ENCODE measurements around the gene HDAC4. TPM values are rescaled to one million over a fixed set of nuclear protein-coding genes. Genes with fewer than 3 reads are reported as not detected.

HDAC4 gene
- total RNA-seq, 1 experiment from 2014 or later = 44.4 TPM

- Mint-ChIP-seq H3K27ac (no peak overlapping the region), H3K4me1 (no peaks in the 10 kb centered on the region), H3K27me3 (ENCODE audit: low read depth) (no peaks in the 10 kb centered on the region), H3K4me3 (no peak overlapping the region), H3K9me3 (no peaks in the 10 kb centered on the region), H3K36me3 (no peaks in the 10 kb centered on the region)
- TF ChIP-seq NR1H2 (CRISPR knock-in tag; IDR thresholded peaks at IDR 0.05) = no peak
- TF ChIP-seq ZNF263 (CRISPR knock-in tag; IDR thresholded peaks at IDR 0.05; ENCODE audit: low read depth) = no peak
- no peak for TF ChIP-seq ATF1 (CRISPR knock-in tag; IDR thresholded peaks at IDR 0.05)
- no peak for TF ChIP-seq MXD4 (CRISPR knock-in tag; IDR thresholded peaks at IDR 0.05; ENCODE audit: borderline replicate concordance)
- no peak for TF ChIP-seq NR2C2 (CRISPR knock-in tag; IDR thresholded peaks at IDR 0.05)
- TF ChIP-seq FOXP1 (CRISPR knock-in tag; IDR thresholded peaks at IDR 0.05; ENCODE audit: borderline replicate concordance) = no peak
- no peak for TF ChIP-seq E2F4 (CRISPR knock-in tag; IDR thresholded peaks at IDR 0.05; ENCODE audit: borderline replicate concordance, low read depth)
- no peak for TF ChIP-seq ATF6 (CRISPR knock-in tag; IDR thresholded peaks at IDR 0.05)
- no peak for TF ChIP-seq ZNF138 (CRISPR knock-in tag; conservative IDR thresholded peaks at IDR 0.05)
- no peak for TF ChIP-seq NR3C1 (CRISPR knock-in tag; conservative IDR thresholded peaks at IDR 0.05; ENCODE audit: low read depth)
- no peak for TF ChIP-seq FOXK1 (CRISPR knock-in tag; IDR thresholded peaks at IDR 0.05)
- TF ChIP-seq E2F1 (CRISPR knock-in tag; IDR thresholded peaks at IDR 0.05) = no peak
- TF ChIP-seq NFATC4 (CRISPR knock-in tag; IDR thresholded peaks at IDR 0.05) = no peak
- TF ChIP-seq PRDM15 (CRISPR knock-in tag; IDR thresholded peaks at IDR 0.05) = no peak
- TF ChIP-seq ZNF219 (CRISPR knock-in tag; IDR thresholded peaks at IDR 0.05; ENCODE audit: borderline replicate concordance) = no peak
- TF ChIP-seq, protein P1, sequence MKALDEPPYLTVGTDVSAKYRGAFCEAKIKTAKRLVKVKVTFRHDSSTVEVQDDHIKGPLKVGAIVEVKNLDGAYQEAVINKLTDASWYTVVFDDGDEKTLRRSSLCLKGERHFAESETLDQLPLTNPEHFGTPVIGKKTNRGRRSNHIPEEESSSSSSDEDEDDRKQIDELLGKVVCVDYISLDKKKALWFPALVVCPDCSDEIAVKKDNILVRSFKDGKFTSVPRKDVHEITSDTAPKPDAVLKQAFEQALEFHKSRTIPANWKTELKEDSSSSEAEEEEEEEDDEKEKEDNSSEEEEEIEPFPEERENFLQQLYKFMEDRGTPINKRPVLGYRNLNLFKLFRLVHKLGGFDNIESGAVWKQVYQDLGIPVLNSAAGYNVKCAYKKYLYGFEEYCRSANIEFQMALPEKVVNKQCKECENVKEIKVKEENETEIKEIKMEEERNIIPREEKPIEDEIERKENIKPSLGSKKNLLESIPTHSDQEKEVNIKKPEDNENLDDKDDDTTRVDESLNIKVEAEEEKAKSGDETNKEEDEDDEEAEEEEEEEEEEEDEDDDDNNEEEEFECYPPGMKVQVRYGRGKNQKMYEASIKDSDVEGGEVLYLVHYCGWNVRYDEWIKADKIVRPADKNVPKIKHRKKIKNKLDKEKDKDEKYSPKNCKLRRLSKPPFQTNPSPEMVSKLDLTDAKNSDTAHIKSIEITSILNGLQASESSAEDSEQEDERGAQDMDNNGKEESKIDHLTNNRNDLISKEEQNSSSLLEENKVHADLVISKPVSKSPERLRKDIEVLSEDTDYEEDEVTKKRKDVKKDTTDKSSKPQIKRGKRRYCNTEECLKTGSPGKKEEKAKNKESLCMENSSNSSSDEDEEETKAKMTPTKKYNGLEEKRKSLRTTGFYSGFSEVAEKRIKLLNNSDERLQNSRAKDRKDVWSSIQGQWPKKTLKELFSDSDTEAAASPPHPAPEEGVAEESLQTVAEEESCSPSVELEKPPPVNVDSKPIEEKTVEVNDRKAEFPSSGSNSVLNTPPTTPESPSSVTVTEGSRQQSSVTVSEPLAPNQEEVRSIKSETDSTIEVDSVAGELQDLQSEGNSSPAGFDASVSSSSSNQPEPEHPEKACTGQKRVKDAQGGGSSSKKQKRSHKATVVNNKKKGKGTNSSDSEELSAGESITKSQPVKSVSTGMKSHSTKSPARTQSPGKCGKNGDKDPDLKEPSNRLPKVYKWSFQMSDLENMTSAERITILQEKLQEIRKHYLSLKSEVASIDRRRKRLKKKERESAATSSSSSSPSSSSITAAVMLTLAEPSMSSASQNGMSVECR (CRISPR knock-in tag; IDR thresholded peaks at IDR 0.05; ENCODE audit: borderline replicate concordance) = no peak
- ChIA-PET POLR2A (no interaction called here), CTCF (no interaction called here)
- ATAC-seq (no peak), DNase-seq (ENCODE audit: low spot score) (no peak)
Observed at GRCh38 chr2:239044336-239044735, 356.5 kb downstream of the HDAC4 start.

All from WTC11 (cell line).